PFSK-1 (cell line): ENCODE data around the gene SAMM50.

Experiments used
- FOXP2 ChIP-seq: optimal IDR thresholded peaks from 2 replicates; pipeline ENCODE3; 2011; ENCODE audit warnings: borderline replicate concordance, control low read depth, inconsistent platforms; ENCODE audit not compliant: insufficient read depth; ENCODE audit errors: extremely low read length, extremely low read depth
- POLR2AphosphoS5 ChIP-seq: IDR thresholded peaks from 2 replicates; pipeline ENCODE4 v1.6.1; 2012; ENCODE audit warnings: low read depth, mild to moderate bottlenecking, control low read depth, low read length, moderate library complexity
- SIN3A ChIP-seq: IDR thresholded peaks from 2 replicates; pipeline ENCODE4 v1.6.1; 2012; ENCODE audit warnings: mild to moderate bottlenecking, low read length, moderate library complexity, borderline replicate concordance; ENCODE audit not compliant: insufficient read depth
- TAF1 ChIP-seq: IDR thresholded peaks from 2 replicates; pipeline ENCODE4 v1.6.1; 2012; ENCODE audit warnings: low read length, control low read depth, borderline replicate concordance; ENCODE audit not compliant: insufficient read depth
- TF ChIP-seq, protein P1 (sequence below), 2 experiments: IDR thresholded peaks; 2 replicates each; pipeline versions ENCODE4 v1.6.1 to v1.8.0; 2011 to 2012; ENCODE audit warnings: low read depth in 2 of 2, low read length in 2 of 2, control low read depth in 1 of 2, inconsistent platforms in 1 of 2, mild to moderate bottlenecking in 1 of 2, moderate library complexity in 1 of 2; ENCODE audit not compliant: insufficient read depth in 1 of 2

Gene SAMM50

DNA sequence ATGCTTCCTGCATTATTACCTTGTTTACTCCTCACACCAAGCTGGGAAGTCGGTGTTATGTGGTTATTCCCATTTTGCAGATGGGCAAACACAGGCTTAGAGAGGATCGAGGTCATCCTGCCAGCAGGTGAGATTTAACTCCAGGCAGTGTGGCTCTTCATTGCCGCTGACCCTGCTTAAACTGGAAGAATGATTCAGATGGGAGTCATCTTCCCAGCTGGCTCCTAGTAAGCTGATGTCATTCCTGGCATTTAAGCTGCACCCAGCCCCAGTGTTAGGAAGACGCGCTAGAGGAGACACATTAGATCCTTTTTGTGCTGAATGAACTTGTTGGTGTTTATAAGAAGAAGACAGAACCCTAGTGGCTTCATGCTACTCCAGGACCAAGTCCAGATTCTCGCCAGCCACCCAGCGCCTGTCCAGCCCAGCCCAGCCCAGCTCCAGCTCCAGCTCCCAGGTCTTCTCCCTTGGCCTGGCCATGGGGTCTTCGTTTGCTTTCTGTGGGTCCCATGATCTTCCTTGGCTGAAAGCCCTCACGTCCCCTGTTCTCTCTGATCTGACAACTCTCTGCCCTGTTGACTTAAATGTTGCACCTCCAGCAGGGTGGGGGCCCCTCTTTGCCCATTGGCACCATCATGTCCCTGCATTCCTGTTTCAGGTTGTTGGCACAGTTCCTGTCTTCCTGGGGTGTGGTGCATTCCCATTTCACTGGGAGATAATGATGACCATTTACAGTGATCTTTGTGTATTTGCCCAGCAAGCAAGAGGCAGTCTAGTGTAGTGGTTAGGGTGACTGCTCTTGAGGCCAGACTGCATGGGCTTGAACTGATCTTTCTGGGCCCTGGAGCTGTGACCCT, 82.5 kb downstream of the SAMM50 start:
- 0 out of 2 replicates have a peak, but pooled peaks have one; percentile 27 for TF ChIP-seq SIN3A
- TF ChIP-seq, protein P1, sequence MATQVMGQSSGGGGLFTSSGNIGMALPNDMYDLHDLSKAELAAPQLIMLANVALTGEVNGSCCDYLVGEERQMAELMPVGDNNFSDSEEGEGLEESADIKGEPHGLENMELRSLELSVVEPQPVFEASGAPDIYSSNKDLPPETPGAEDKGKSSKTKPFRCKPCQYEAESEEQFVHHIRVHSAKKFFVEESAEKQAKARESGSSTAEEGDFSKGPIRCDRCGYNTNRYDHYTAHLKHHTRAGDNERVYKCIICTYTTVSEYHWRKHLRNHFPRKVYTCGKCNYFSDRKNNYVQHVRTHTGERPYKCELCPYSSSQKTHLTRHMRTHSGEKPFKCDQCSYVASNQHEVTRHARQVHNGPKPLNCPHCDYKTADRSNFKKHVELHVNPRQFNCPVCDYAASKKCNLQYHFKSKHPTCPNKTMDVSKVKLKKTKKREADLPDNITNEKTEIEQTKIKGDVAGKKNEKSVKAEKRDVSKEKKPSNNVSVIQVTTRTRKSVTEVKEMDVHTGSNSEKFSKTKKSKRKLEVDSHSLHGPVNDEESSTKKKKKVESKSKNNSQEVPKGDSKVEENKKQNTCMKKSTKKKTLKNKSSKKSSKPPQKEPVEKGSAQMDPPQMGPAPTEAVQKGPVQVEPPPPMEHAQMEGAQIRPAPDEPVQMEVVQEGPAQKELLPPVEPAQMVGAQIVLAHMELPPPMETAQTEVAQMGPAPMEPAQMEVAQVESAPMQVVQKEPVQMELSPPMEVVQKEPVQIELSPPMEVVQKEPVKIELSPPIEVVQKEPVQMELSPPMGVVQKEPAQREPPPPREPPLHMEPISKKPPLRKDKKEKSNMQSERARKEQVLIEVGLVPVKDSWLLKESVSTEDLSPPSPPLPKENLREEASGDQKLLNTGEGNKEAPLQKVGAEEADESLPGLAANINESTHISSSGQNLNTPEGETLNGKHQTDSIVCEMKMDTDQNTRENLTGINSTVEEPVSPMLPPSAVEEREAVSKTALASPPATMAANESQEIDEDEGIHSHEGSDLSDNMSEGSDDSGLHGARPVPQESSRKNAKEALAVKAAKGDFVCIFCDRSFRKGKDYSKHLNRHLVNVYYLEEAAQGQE (IDR thresholded peaks at IDR 0.05; ENCODE audit: insufficient read depth in 1 of 2, low read depth in 2 of 2, low read length in 2 of 2): no peak

DNA sequence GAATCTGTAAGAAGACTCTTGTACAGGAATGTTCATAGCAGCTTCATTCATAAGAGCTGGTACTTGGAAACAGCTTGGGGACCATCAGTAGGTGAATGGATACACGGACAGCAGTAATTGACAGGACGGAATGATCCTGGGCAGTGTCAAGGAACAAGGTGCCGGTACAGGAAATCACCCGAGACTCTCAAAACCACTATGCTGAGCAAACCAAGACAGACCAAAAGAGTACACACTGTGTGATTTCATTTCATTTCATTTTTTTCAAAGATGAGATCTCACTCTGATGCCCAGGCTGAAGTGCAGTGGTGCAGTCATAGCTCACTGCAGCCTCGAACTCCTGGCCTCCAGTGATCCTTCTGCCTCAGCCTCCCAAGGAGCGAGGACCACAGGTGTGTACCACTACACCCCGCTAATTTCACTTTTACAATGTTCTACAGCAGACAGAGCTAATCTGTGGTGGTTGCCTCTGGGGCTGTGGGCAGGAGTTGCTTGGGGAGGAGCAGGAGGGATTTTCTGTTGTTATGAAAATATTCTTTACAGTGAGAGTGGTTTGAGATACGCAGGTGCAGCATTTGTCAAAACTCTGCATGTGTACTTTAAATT, 84.4 kb downstream of the SAMM50 start:
- no peak for TF ChIP-seq SIN3A
- TF ChIP-seq, protein P1 (IDR thresholded peaks at IDR 0.05; ENCODE audit: insufficient read depth in 1 of 2, low read depth in 2 of 2, low read length in 2 of 2): no peak
- no peak for TF ChIP-seq TAF1
- TF ChIP-seq POLR2AphosphoS5: no peak
- TF ChIP-seq FOXP2: no peak

DNA sequence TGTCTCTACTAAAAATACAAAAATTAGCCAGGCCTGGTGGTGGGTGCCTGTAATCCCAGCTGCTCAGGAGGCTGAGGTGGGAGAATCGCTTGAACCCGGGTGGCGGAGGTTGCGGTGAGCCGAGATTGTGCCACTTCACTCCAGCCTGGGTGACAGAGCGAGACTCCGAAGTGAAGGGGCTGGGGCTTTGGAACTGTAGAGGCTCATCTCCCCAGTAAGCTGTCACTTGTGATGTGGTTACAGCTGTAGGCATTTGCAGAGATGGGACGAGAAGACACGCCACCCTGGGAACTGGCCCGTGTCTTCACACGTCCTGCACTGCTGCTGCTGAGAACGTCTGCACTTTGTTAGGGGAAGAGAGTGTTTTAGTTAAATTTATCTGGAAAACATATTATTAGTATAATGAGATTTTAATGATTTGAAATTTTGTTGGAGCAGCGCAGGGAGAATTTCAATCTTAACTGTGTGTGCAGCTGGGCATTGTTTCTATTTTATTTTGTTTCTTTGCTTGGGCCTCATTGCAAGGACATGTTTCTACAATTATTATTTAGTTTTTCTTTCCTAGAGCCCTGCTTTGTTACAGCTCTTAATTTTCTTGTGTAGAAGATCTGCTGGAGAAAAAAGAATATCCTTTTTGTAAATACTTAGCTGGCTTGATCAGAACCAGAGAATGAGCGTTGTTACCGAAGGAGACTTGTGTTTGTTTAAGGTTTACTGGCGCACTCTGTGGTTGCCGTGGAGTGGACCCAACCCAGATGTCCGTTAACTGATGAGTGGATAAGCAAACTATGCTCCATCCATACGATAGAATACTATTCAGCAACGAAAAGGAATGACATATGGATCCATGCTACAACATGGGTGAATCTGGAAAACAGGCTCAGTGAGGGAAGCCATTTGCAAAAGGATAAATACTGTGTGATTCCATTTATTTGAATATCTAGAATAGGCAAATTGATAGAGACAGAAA, 87.3 kb downstream of the SAMM50 start:
- TF ChIP-seq TAF1: no peak
- TF ChIP-seq SIN3A: no peak

DNA sequence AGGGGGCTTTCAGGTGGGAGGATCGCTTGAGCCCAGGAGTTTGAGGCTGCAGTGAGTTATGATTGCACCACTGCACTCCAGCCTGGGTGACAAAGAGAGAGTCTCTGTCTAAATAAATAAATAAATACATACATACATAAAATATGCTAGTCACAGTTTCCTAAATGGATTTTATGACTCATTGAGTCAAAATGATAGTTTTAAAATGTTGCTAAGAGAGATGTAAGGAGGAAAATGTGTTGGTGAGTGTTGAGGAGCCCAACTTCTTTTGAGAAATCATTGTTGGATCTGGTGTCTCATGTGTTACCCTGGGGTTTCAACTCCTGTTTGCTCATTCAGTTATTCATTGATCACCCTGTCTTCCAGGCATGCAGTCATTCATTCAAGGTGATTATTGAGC, 89.9 kb downstream of the SAMM50 start:
- TF ChIP-seq FOXP2: no peak
- TF ChIP-seq POLR2AphosphoS5: no peak
- no peak for TF ChIP-seq TAF1
- TF ChIP-seq, protein P1 (IDR thresholded peaks at IDR 0.05; ENCODE audit: insufficient read depth in 1 of 2, low read depth in 2 of 2, low read length in 2 of 2): no peak
- TF ChIP-seq SIN3A: no peak
